Lower lobe of right lung (tissue), 2 donors: ENCODE measurements around the gene GPATCH8. TPM values are rescaled to one million over a fixed set of nuclear protein-coding genes. Genes with fewer than 3 reads are reported as not detected.

Source experiments
- ATAC-seq, 2 donors: fragments of 200-7000 bp; cut with Tn5 transposase; one replicate each; pipeline ENCODE4 v1.9.1; 2020 to 2022; ENCODE audit warnings: mild to moderate bottlenecking in 2 of 2, moderate library complexity in 2 of 2
- DNase-seq: peaks from one replicate; pipeline ENCODE4 v3.0.0-alpha.2; 2020
- H3K27ac ChIP-seq: fragments of 200-600 bp; one replicate; pipeline ENCODE4 v1.8.0; 2022
- H3K27me3 ChIP-seq: fragments of 200-600 bp; one replicate; pipeline ENCODE4 v1.8.0; 2022; ENCODE audit warnings: low read depth
- H3K36me3 ChIP-seq: fragments of 200-600 bp; one replicate; pipeline ENCODE4 v1.8.0; 2022; ENCODE audit warnings: mild to moderate bottlenecking
- H3K4me1 ChIP-seq: fragments of 200-600 bp; one replicate; pipeline ENCODE4 v1.8.0; 2022
- H3K4me3 ChIP-seq: fragments of 200-600 bp; one replicate; pipeline ENCODE4 v1.8.0; 2022; ENCODE audit warnings: mild to moderate bottlenecking
- H3K9me3 ChIP-seq: fragments of 200-600 bp; one replicate; pipeline ENCODE4 v1.8.0; 2022
- CTCF ChIP-seq: fragments of 200-600 bp; IDR thresholded peaks from one replicate; pipeline ENCODE4 v1.8.0; 2022; ENCODE audit warnings: antibody characterized with exemption, mild to moderate bottlenecking
- intact Hi-C: fragments of 100-400 bp; cut with DNase I; formaldehyde crosslinking; loops from one replicate; pipeline ENCODE4 v1.11.0; 2022
- total RNA-seq: library from RNA; stranded (reverse); fragmentation: NEBNext Ultra II Directional; extraction: Animal tissue kit (Norgen Biotek cat#: 25700); gene quantifications from one replicate; pipeline ENCODE4 v1.2.1, GENCODE V29; 2021
- donor health status: DM: no; HTN: yes; CAD: no; lungs with severe emphysema.

Gene GPATCH8
- total RNA-seq, 1 donor from 2014 or later = 48.3 TPM

GRCh38 chr17:44384281-44384822, 118.9 kb downstream of the GPATCH8 start:
- Histone ChIP-seq H3K4me3 (peak overlapping the region; percentile 61), H3K27me3 (peaks cover 17% of the 10 kb centered on the region), H3K9me3 (no peaks in the 10 kb centered on the region), H3K27ac (no peak overlapping the region), H3K36me3 (no peaks in the 10 kb centered on the region), H3K4me1 (peaks cover 16% of the 10 kb centered on the region)
- intact Hi-C loops = no loop called here
- TF ChIP-seq CTCF = no peak
- ATAC-seq (no peak), DNase-seq (no peak)

DNA sequence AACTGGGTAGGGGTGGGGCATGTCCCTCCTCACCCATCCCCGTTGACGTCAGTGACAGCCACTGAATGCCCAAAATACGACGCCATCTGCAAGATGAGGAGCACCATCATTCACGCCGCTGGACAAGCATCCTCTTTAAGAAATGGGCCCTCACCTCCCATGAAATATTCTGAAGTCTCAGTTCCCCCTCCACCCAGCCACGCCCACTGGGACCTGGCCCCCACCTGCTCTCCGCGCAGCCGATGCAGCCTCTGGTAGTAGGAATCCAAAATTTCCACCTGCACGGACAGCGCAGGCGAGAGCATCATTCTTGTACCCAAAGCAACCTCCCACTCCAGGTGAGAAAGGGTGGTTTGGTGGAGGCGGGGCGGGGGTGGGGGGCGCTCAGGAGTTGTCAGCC, 119.3 kb downstream of the GPATCH8 start:
- Histone ChIP-seq H3K36me3 (no peaks in the 10 kb centered on the region), H3K4me1 (peaks cover 16% of the 10 kb centered on the region), H3K4me3 (no peak overlapping the region), H3K9me3 (no peaks in the 10 kb centered on the region), H3K27me3 (peaks cover 17% of the 10 kb centered on the region), H3K27ac (no peak overlapping the region)
- no peak for ATAC-seq
- TF ChIP-seq CTCF = no peak
- intact Hi-C loops = no loop called here
- no peak for DNase-seq

- Histone ChIP-seq H3K4me1 (peaks cover 16% of the 10 kb centered on the region), H3K9me3 (no peaks in the 10 kb centered on the region), H3K36me3 (no peaks in the 10 kb centered on the region), H3K27ac (no peak overlapping the region), H3K27me3 (peaks cover 17% of the 10 kb centered on the region), H3K4me3 (no peak overlapping the region)
- no peak for TF ChIP-seq CTCF
- no peak for DNase-seq
- no peak for ATAC-seq
- intact Hi-C loops = no loop called here
Observed at GRCh38 chr17:44383363-44383762, 119.8 kb downstream of the GPATCH8 start.

DNA sequence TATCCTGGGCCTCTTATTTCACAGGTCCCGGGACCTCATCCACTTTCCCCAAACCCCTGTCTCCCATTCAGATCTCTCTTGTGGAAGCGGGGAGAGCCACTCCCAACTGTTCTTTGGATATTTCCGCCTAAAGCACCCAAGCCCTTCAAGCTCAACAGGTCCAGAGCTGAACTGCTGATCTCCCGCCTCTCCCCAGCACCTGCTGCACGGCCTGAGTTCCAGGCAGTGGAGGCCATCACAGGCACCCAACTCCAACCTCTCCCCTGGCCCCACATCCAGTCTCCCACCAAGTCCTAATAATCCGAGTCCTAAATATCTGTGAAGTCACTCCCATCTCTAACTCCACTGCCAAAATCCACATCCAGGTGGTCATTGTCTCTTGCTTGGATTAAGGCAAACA, 120.3 kb downstream of the GPATCH8 start:
- TF ChIP-seq CTCF = no peak
- no peak for DNase-seq
- Histone ChIP-seq H3K36me3 (no peaks in the 10 kb centered on the region), H3K4me1 (peaks cover 16% of the 10 kb centered on the region), H3K27ac (no peak overlapping the region), H3K9me3 (no peaks in the 10 kb centered on the region), H3K27me3 (peaks cover 17% of the 10 kb centered on the region), H3K4me3 (no peak overlapping the region)
- no peak for ATAC-seq
- intact Hi-C loops = no loop called here

DNA sequence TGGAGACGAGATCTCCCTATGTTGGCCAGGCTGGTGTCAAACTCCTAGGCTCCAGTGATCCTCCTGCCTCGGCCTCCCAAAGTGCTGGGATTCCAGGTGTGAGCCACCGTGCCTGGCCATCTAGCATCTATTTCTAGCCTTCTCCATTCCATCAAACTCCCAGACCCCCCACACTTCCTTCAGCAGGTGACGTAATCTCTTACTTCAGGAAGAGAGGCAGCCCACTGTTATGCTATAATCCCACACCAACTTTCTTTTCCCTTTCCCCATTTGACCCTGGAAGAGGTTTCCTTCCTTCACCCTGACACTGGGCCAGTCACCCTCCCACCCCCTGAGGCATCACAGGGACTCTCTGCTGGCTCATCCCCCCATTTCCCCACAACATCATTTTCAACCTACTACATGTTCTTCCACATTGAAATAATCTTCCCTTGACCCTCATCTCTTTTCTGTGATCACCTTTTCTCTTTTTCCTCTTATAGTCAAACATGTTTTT, 121.3 kb downstream of the GPATCH8 start:
- peaks cover 16% of the 10 kb centered on the region for H3K4me1 ChIP-seq
- no peak overlapping the region for H3K27ac ChIP-seq
- H3K4me3 ChIP-seq = no peak overlapping the region
- peaks cover 17% of the 10 kb centered on the region for H3K27me3 ChIP-seq
- H3K9me3 ChIP-seq = no peaks in the 10 kb centered on the region
- DNase-seq = no peak
- no peaks in the 10 kb centered on the region for H3K36me3 ChIP-seq
- no peak for ATAC-seq
- intact Hi-C loops = no loop called here
- no peak for TF ChIP-seq CTCF
